T-helper 17 cell (primary cell): ENCODE results near the gene ARHGAP1. TPM values are rescaled to one million over a fixed set of nuclear protein-coding genes. Genes with fewer than 3 reads are reported as not detected.
A peak's percentile ranks its signal among the peaks of the same experiment; 100 is the strongest.

Experiments
- ATAC-seq: fragments of 150-1000 bp; cut with Tn5 transposase; 2 replicates; pipeline ENCODE4 v1.10.0; 2021; ENCODE audit warnings: mild to moderate bottlenecking, moderate library complexity
- DNase-seq, 3 donors: peaks; one replicate each; pipeline versions ENCODE4 v3.0.0 to v3.0.0-alpha.2; 2020 to 2021
- H3K9me3 ChIP-seq: one replicate; pipeline ENCODE4 v1.7.0; 2013; ENCODE audit warnings: low read length, mild to moderate bottlenecking; ENCODE audit not compliant: control insufficient read depth, poor library complexity, severe bottlenecking
- H3K27ac Mint-ChIP-seq: one replicate; pipeline ENCODE4 v1.8.0; 2022; ENCODE audit warnings: mild to moderate bottlenecking, moderate library complexity, mixed read lengths
- H3K27me3 Mint-ChIP-seq: one replicate; pipeline ENCODE4 v1.8.0; 2022; ENCODE audit warnings: mixed read lengths
- H3K36me3 Mint-ChIP-seq: one replicate; pipeline ENCODE4 v1.8.0; 2022; ENCODE audit warnings: low read depth, mixed read lengths
- H3K4me1 Mint-ChIP-seq: one replicate; pipeline ENCODE4 v1.8.0; 2022; ENCODE audit warnings: mild to moderate bottlenecking, mixed read lengths
- H3K4me3 Mint-ChIP-seq: one replicate; pipeline ENCODE4 v1.8.0; 2022; ENCODE audit warnings: mild to moderate bottlenecking, moderate library complexity, mixed read lengths
- total RNA-seq, 4 donors: library from RNA in 2 of 4; stranded (reverse) in 2 of 4; gene quantifications; one replicate each; pipeline ENCODE4 v1.2.3 and lab custom pipeline; 2022 to 2026

The ARHGAP1 gene
- total RNA-seq, 2 donors from 2014 or later, result 58.0 to 65.9 TPM

DNA sequence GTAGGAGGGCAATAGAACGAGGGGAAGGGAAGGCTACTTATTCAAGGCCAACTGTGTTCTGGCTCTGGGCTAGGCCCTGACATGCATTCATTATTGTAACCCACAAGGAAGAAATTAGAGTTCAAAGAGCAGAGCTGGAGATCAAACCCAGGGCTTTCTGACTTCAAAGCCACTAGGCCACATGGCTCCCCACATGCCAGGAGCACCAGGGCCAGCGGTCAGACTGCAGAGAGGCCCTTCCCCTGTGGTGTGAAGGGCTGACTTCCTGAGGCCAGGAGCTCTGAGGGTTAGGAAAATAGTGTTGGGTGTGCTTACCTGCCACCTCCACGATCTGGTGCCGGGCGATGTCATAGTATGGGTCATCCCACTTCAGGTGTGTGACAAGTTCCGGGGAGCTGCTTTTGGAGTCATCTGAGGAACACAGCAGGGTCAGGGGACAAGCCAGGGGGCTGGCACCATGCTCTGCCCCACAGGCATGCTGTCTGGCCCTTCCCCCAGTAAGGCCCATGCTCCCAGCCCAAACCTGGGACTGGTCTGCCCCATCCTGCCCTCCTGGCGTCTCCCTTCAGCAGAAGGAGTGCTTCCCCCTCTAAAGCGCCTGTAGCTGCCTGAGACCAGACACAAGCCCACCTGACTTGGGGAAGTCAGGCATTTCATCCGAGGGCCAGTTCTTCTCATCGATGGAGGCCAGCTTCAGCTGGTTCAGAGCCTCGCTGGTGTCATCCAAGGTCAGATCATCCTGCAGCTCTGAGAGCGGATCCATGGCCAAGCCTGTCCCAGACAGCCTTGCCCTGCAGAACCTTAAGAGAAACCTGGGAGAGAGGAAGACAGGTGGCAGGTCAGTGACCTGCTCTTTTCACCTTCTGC, 4.8 kb downstream of the ARHGAP1 start:
- no peaks in the 10 kb centered on the region for H3K9me3 ChIP-seq
- no peaks in the 10 kb centered on the region for H3K27me3 Mint-ChIP-seq
- DNase-seq (no peak), ATAC-seq (no peak)
- no peaks in the 10 kb centered on the region for H3K36me3 Mint-ChIP-seq
- H3K4me3 Mint-ChIP-seq, result peak overlapping the region; percentile 50
- peaks cover 22% of the 10 kb centered on the region for H3K4me1 Mint-ChIP-seq
- H3K27ac Mint-ChIP-seq, result peak overlapping the region; percentile 69

DNA sequence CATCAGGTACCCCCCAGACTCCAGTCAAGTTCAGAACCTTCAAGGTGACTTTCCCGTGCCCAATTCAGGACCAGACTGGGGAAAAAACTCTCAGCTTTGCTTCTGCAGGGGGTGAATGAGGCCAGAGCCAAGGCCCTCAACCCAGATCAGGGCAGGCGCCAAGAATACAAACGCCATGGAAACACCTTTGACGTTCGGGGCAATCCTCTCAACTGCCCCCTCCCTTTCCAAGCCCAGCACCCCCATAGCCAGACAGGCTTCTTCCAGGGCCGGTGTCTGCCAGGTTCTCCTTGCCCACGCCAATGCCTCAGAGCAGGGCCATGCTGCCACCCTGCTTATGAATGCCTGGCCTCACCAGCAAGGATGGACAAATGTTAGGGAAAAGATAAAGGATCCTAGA, 5.8 kb downstream of the ARHGAP1 start:
- peak overlapping the region; percentile 56 for H3K27ac Mint-ChIP-seq
- H3K36me3 Mint-ChIP-seq, result no peaks in the 10 kb centered on the region
- no peaks in the 10 kb centered on the region for H3K27me3 Mint-ChIP-seq
- DNase-seq (no peak), ATAC-seq (no peak)
- peaks cover 20% of the 10 kb centered on the region for H3K4me1 Mint-ChIP-seq
- no peaks in the 10 kb centered on the region for H3K9me3 ChIP-seq
- H3K4me3 Mint-ChIP-seq, result no peak overlapping the region

DNA sequence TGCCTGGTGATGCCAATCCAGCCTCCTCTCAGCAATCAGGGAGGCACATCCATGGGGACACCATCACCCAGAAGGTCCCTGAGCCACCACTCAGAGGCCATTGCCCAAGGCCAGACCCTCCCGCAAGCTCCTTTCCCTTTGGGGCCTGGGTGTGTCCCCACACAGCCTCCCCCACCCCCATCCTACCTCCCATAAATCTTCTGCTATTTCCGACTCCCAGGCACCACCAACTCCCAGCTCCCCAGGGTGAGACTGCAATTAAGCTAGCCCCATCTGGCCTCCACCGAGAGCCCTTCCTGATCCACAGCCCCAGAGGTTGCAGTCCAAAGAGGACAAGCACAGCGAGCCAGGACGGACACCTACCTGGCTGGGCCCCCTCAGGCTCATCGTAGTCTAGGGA, 6.3 kb downstream of the ARHGAP1 start:
- no peaks in the 10 kb centered on the region for H3K36me3 Mint-ChIP-seq
- peaks cover 20% of the 10 kb centered on the region for H3K4me1 Mint-ChIP-seq
- no peak for DNase-seq
- no peaks in the 10 kb centered on the region for H3K9me3 ChIP-seq
- no peak for ATAC-seq
- H3K27ac Mint-ChIP-seq, result peak overlapping the region; percentile 56
- H3K4me3 Mint-ChIP-seq, result no peak overlapping the region
- no peaks in the 10 kb centered on the region for H3K27me3 Mint-ChIP-seq

DNA sequence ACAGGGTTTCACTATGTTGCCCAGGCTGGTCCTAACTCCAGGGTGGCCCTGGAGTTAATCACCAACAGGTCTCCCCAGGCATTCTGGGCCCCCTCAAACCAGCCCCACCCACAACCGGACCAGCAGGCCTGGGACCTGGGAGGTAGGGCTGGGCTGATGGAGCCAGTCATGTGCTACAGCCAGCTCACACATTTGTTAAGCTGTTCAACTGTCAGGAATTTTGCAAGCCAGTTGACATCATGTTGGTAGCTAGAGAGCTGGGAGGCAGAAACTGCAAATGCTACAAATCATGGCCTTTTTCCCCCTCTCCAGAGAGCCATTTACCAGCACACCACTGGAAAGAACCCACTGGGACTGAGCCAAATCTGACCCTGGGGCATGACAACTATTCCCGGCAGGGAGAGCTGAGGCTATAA, 6.8 kb downstream of the ARHGAP1 start:
- H3K27ac Mint-ChIP-seq, result peak overlapping the region; percentile 56
- peaks cover 19% of the 10 kb centered on the region for H3K4me1 Mint-ChIP-seq
- no peak for ATAC-seq
- H3K27me3 Mint-ChIP-seq, result no peaks in the 10 kb centered on the region
- no peaks in the 10 kb centered on the region for H3K9me3 ChIP-seq
- no peaks in the 10 kb centered on the region for H3K36me3 Mint-ChIP-seq
- H3K4me3 Mint-ChIP-seq, result no peak overlapping the region
- no peak for DNase-seq

DNA sequence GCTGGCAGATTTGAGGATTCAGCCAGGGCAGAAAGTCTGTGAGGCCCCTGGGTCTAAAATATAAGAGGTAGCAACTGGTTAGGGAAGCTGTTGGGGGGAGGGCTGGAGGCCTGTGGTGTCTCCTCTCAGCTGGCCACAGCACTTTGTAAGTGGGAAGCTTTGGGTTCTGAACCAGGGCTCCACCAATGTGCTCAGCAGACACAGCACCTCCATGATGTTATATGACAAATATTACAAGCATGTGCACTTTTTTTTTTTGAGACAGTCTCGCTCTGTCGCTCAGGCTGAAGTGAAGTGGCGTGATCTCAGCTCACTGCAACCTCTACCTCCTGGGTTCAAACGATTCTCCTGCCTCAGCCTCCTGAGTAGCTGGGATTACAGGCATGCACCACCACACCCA, 8.0 kb downstream of the ARHGAP1 start:
- no peak for DNase-seq
- no peaks in the 10 kb centered on the region for H3K27me3 Mint-ChIP-seq
- no peak overlapping the region for H3K27ac Mint-ChIP-seq
- H3K4me3 Mint-ChIP-seq, result no peak overlapping the region
- H3K9me3 ChIP-seq, result no peaks in the 10 kb centered on the region
- H3K4me1 Mint-ChIP-seq, result peaks cover 14% of the 10 kb centered on the region
- no peaks in the 10 kb centered on the region for H3K36me3 Mint-ChIP-seq
- ATAC-seq, result no peak

DNA sequence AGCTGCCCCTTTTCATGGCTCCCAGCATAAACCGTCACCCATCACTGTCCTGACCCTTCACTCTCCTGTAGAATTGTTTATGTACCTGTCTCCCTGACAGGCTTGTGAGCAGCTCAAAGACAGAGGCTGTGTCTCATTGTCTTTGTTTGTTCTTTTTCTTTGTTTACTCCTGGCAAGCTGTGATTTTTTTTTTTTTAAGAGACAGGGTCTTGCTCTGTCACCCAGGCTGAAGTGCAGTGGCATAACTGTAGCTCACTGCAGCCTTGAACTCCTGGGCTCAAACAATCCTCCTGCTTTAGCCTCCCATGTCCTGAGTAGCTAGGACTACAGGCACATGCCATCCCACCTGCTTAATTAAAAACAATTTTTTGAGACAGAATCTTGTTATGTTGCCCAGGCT, 9.7 kb downstream of the ARHGAP1 start:
- no peak overlapping the region for H3K27ac Mint-ChIP-seq
- DNase-seq (no peak), ATAC-seq (no peak)
- no peaks in the 10 kb centered on the region for H3K27me3 Mint-ChIP-seq
- H3K9me3 ChIP-seq, result no peaks in the 10 kb centered on the region
- H3K4me1 Mint-ChIP-seq, result peaks cover 7% of the 10 kb centered on the region
- H3K36me3 Mint-ChIP-seq, result no peaks in the 10 kb centered on the region
- no peak overlapping the region for H3K4me3 Mint-ChIP-seq

DNA sequence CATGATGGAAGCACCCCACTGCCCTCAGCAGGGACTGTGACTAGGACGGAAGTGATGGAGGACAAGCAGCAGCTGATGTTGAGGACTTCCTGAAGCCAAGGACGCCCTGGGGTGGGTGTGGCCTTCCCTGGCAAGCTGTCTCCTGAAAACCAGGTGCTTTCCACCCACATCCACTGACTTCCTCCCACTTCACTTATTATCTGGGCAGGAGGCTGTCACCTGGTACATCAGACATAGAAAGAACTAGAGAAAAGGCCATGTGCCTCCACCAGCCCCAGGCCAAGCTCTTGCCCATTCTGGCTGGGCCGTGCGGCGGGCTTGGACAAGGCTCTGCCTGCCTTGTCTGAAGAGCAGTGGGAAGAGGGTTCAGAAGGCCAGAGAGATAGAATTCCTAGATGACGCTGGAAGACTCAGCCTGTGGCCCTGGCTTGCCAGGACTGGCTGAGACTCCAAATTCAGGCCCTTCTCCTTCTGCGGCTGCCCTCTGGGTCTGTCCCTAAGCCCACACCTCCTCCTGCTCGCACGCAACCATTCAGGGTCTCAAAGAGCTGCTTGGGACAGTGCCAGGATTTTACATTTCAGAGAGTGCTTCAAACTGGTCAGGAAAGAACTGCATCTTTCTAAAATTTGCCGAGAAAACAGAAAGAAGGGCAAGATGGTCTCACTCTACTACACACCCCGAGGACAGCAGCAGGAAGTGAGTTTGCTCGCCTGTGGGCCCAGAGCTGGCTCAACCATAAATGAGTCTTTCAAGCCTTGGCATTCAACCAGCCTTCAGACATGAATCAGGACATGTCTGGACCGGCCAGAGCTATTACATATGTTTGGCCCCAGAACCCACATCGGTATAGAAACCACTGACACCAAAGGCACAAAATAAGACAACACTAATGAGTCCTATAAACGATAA, 13.3 kb downstream of the ARHGAP1 start:
- peaks cover 3% of the 10 kb centered on the region for H3K4me1 Mint-ChIP-seq
- no peak overlapping the region for H3K4me3 Mint-ChIP-seq
- ATAC-seq (no peak), DNase-seq (no peak)
- H3K36me3 Mint-ChIP-seq, result no peaks in the 10 kb centered on the region
- peak overlapping the region; percentile 61 for H3K27ac Mint-ChIP-seq
- H3K9me3 ChIP-seq, result no peaks in the 10 kb centered on the region
- no peaks in the 10 kb centered on the region for H3K27me3 Mint-ChIP-seq

DNA sequence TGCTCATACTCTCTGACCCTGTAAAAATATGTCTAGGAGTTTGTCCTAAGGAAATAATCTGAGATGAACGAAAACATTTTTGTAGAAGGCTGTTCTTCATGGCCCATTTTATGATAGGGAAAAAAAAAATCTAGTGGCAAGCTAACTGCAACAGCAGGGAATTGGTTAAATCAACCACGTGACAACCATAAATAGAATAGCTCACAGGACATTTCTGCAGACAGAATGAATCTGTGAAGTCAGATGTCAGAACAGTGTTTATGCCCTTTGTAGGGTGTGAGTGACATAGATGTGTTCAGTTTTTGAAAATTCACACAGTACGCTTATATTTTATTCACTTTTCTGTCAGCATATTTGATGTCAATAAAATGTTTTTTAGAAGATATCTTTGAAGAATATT, 16.1 kb downstream of the ARHGAP1 start:
- H3K4me3 Mint-ChIP-seq, result no peak overlapping the region
- DNase-seq, result no peak
- H3K4me1 Mint-ChIP-seq, result no peaks in the 10 kb centered on the region
- H3K9me3 ChIP-seq, result no peaks in the 10 kb centered on the region
- H3K27ac Mint-ChIP-seq, result no peak overlapping the region
- no peaks in the 10 kb centered on the region for H3K36me3 Mint-ChIP-seq
- ATAC-seq, result no peak
- no peaks in the 10 kb centered on the region for H3K27me3 Mint-ChIP-seq

DNA sequence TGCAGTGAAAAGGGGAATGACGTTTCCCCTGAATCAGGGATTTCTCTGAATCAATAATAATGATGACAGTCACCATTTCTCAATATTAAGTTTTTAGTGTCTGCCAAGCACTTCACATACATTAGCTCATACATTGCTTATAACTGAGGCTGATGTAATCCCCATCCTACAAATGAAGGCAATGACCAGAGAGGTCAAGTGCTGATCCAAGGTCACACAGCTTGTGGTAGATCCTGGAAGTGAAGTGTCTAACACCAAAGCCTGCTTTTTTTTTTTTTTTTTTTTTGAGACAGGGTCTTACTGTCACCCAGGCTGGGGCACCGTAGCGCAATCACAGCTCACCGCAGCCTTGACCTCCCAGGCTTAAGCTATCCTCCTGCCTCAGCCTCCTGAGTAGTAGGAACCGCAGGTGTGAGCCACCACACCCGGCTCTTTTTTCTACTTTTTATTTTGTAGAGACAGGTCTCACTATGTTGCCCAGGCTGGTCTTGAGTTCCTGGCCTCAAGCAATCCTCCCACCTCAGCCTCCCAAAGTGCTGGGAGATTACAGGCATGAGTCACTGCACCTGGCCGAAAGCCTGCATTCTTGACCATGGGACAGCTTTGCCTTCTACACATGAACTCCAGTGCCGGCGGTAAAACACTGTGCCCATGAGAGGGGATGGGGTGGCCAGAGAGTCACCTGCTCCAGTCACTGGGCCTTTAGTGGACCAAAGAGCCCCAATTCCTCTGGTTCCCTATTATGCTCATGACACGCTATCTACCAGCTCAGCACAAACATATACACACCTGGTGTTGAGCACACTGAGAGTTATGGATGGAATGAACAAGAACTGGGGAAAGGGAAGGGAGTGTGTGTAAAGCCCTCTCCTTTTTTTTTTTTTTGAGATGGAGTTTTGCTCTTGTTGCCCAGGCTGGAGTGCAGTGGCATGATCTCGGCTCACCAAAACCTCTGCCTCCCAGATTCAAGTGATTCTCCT, 17.4 kb downstream of the ARHGAP1 start:
- H3K36me3 Mint-ChIP-seq, result no peaks in the 10 kb centered on the region
- ATAC-seq (no peak), DNase-seq (no peak)
- no peaks in the 10 kb centered on the region for H3K9me3 ChIP-seq
- no peaks in the 10 kb centered on the region for H3K4me1 Mint-ChIP-seq
- no peak overlapping the region for H3K27ac Mint-ChIP-seq
- no peak overlapping the region for H3K4me3 Mint-ChIP-seq
- no peaks in the 10 kb centered on the region for H3K27me3 Mint-ChIP-seq

DNA sequence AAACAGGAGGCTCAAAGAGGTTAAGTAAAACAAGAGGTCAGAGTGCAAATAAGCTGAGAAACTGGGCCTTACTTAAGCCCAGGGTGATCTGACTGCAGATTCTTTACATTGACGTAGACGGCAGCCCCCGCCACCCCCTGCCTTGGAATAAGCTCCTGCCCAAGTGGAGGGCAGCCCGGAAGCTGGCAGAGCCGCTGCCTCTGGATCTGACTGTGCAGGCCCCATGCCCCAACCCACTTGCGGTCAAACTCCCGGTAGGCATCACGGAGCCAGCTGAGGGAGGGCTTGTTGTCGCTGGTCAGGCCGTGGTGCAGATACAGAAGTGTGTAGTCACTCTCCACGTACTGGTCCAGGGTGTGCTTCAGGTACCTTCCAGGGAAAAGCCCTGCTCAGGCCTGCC, 18.6 kb downstream of the ARHGAP1 start:
- Mint-ChIP-seq H3K4me3 (no peak overlapping the region), H3K36me3 (no peaks in the 10 kb centered on the region), H3K4me1 (peaks cover 6% of the 10 kb centered on the region), H3K27ac (no peak overlapping the region), H3K27me3 (no peaks in the 10 kb centered on the region)
- DNase-seq, result no peak
- no peaks in the 10 kb centered on the region for H3K9me3 ChIP-seq
- no peak for ATAC-seq

DNA sequence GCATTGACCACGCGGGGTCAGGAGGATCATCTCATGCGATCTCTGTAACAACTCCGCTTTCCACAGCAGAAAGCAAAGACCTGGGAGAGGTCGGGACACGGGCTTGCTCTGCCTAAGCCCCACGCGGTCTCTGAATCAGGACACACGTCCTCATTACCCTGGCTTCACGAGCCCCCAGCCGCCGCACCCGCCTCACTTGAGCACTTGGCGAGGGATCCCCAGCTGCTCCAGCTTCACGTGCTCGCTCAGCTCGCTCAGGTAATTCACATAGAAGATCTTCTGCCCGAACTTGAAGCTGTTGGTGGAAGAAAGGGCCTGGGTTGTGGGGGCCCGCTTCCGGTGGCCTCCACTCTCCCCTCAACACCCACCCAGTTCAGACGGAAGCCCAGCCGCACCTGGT, 19.6 kb downstream of the ARHGAP1 start:
- Mint-ChIP-seq H3K4me1 (peaks cover 11% of the 10 kb centered on the region), H3K4me3 (no peak overlapping the region), H3K27ac (peak overlapping the region; percentile 37), H3K27me3 (no peaks in the 10 kb centered on the region), H3K36me3 (no peaks in the 10 kb centered on the region)
- ATAC-seq (no peak), DNase-seq (no peak)
- no peaks in the 10 kb centered on the region for H3K9me3 ChIP-seq

DNA sequence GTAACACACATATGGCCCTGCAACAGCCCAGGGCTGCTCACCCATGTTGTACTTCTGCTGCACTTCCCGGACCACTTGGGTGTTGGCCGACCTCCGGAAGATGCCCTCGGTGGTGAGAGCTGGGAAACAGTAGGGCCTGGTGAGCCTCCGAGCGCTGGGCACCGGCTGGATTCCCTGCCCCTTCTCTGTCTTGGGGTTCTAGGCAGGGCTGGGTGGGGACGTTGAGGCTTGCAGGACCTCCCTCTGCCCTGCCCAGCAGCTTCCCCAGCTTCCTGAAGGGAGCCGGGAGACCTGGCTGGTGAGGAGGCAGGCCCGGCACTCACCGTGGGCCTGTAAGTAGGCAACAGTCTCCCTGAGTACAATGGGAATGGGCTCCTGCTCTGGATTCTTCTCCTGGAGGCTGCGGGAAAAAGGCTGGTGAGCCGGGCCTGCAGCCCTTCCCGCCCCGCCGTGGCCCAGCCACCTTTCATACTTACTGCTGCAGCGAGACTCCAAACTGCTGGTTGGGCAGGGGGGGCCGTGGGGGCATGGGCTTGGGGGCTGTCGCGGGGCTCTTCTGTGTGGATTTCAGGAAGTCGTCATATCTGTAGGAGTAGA, 20.2 kb downstream of the ARHGAP1 start:
- H3K4me3 Mint-ChIP-seq, result no peak overlapping the region
- H3K9me3 ChIP-seq, result no peaks in the 10 kb centered on the region
- DNase-seq, result no peak
- H3K4me1 Mint-ChIP-seq, result peaks cover 15% of the 10 kb centered on the region
- no peak for ATAC-seq
- H3K27me3 Mint-ChIP-seq, result no peaks in the 10 kb centered on the region
- H3K36me3 Mint-ChIP-seq, result no peaks in the 10 kb centered on the region
- H3K27ac Mint-ChIP-seq, result peak overlapping the region; percentile 37
